Measurements from ENCODE around the gene ABLIM1.

- TF ChIP-seq FOXM1 (IDR thresholded peaks at IDR 0.05; ENCODE audit: borderline replicate concordance) (no peak), CTBP1 (IDR thresholded peaks at IDR 0.05; ENCODE audit: borderline replicate concordance) (no peak), ELF4 (IDR thresholded peaks at IDR 0.05) (no peak), BHLHE40 (IDR thresholded peaks at IDR 0.05; ENCODE audit: borderline replicate concordance) (no peak), SP1 (IDR thresholded peaks at IDR 0.05) (no peak), ZNF384 (IDR thresholded peaks at IDR 0.05) (no peak), TARDBP (IDR thresholded peaks at IDR 0.05) (no peak), NFRKB (IDR thresholded peaks at IDR 0.05) (no peak), FOXA1 (IDR thresholded peaks at IDR 0.05) (no peak)
- TF ChIP-seq, protein P1, sequence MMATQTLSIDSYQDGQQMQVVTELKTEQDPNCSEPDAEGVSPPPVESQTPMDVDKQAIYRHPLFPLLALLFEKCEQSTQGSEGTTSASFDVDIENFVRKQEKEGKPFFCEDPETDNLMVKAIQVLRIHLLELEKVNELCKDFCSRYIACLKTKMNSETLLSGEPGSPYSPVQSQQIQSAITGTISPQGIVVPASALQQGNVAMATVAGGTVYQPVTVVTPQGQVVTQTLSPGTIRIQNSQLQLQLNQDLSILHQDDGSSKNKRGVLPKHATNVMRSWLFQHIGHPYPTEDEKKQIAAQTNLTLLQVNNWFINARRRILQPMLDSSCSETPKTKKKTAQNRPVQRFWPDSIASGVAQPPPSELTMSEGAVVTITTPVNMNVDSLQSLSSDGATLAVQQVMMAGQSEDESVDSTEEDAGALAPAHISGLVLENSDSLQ (IDR thresholded peaks at IDR 0.05) = no peak
These were observed 46.5 kb downstream of the ABLIM1 start for GRCh38 chr10:114611617-114612016.

All from HEK293T (cell line).